K562 (cell line): Measurements from ENCODE around the gene SLAMF6. TPM values are rescaled to one million over a fixed set of nuclear protein-coding genes. Genes with fewer than 3 reads are reported as not detected.

ENCODE experiments used
- CBX3 ChIP-seq, 2 experiments: IDR thresholded peaks; 1 replicate in 1 of 2; 2 replicates in 1 of 2; pipeline ENCODE4 v1.6.1; 2012; ENCODE audit warnings: inconsistent platforms in 2 of 2, low read length in 2 of 2, borderline replicate concordance in 1 of 2, control low read depth in 1 of 2
- DDX20 ChIP-seq: fragments of 450-650 bp; IDR thresholded peaks from 2 replicates; pipeline ENCODE4 v1.6.1; 2016; ENCODE audit warnings: missing genetic modification characterization, low read depth, mild to moderate bottlenecking, missing compliant biosample characterization, moderate library complexity
- ELF2 ChIP-seq: fragments of 250-450 bp; sonication (Bioruptor Pico); IDR thresholded peaks from 2 replicates; pipeline ENCODE4 v1.5.0; 2021; ENCODE audit warnings: mild to moderate bottlenecking
- ESRRB ChIP-seq: fragments of 250-450 bp; sonication (Bioruptor Pico); IDR thresholded peaks from 2 replicates; pipeline ENCODE4 v1.5.0; 2020; ENCODE audit warnings: mild to moderate bottlenecking, moderate library complexity, borderline replicate concordance
- KDM4B ChIP-seq, 2 experiments: fragments of 450-650 bp in 1 of 2; sonication (generic) in 1 of 2; IDR thresholded peaks; 2 replicates each; pipeline ENCODE4 v1.6.1; 2016 to 2017; ENCODE audit warnings: borderline replicate concordance in 2 of 2, antibody characterized with exemption in 1 of 2, low read depth in 1 of 2, mild to moderate bottlenecking in 1 of 2
- MED1 ChIP-seq: sonication (generic); formaldehyde crosslinking; IDR thresholded peaks from 2 replicates; pipeline ENCODE4 v1.8.1; 2023; ENCODE audit warnings: missing genetic modification reagents, borderline replicate concordance
- NFATC3 ChIP-seq: fragments of 450-650 bp; IDR thresholded peaks from 2 replicates; pipeline ENCODE4 v1.6.1; 2017; ENCODE audit warnings: mild to moderate bottlenecking
- NFYB ChIP-seq: IDR thresholded peaks from 2 replicates; pipeline ENCODE4 v1.6.1; 2011; ENCODE audit warnings: mild to moderate bottlenecking, moderate library complexity; ENCODE audit not compliant: insufficient read length; ENCODE audit errors: extremely low read depth
- NR2C1 ChIP-seq, 2 experiments: fragments of 450-650 bp; IDR thresholded peaks; 2 replicates each; pipeline ENCODE4 v1.6.1; 2017; ENCODE audit warnings: mild to moderate bottlenecking in 2 of 2, antibody characterized with exemption in 1 of 2, inconsistent platforms in 1 of 2, missing compliant biosample characterization in 1 of 2, missing genetic modification characterization in 1 of 2
- RB1 ChIP-seq: fragments of 450-650 bp; IDR thresholded peaks from 2 replicates; pipeline ENCODE4 v1.6.1; 2017; ENCODE audit warnings: low read depth, mild to moderate bottlenecking
- SMAD4 ChIP-seq: fragments of 250-450 bp; sonication (Bioruptor Pico); conservative IDR thresholded peaks from 2 replicates; pipeline ENCODE4 v1.8.0; 2021; ENCODE audit warnings: inconsistent platforms, mild to moderate bottlenecking, moderate library complexity
- SRF ChIP-seq, 2 experiments: fragments of 250-450, 450-650 bp in 1 of 2; sonication (Bioruptor Pico) in 1 of 2; sonication (generic) in 1 of 2; formaldehyde crosslinking; IDR thresholded peaks; 2 replicates each; pipeline versions ENCODE4 v1.5.0 to v1.5.1; 2020 to 2022; ENCODE audit warnings: mild to moderate bottlenecking in 1 of 2, missing genetic modification reagents in 1 of 2
- TCF7L2 ChIP-seq: fragments of 150-350 bp; IDR thresholded peaks from 2 replicates; pipeline ENCODE4 v1.6.1; 2016; ENCODE audit warnings: low read depth, mild to moderate bottlenecking, low read length, moderate library complexity
- ZNF398 ChIP-seq: fragments of 250-450 bp; sonication (Bioruptor Pico); IDR thresholded peaks from 2 replicates; pipeline ENCODE4 v1.8.0; 2021; ENCODE audit warnings: moderate library complexity, mild to moderate bottlenecking, inconsistent platforms
- ZNF766 ChIP-seq: fragments of 200-800 bp; sonication (Bioruptor generic); conservative IDR thresholded peaks from 2 replicates; pipeline ENCODE4 v1.6.1; 2016; ENCODE audit warnings: missing genetic modification characterization, missing compliant biosample characterization
- polyA plus RNA-seq, 8 experiments: library from polyadenylated mRNA; depleted of rRNA in 4 of 8; stranded (reverse) in 5 of 8; unstranded in 3 of 8; fragments of >200 nt; fragmentation: Nextera tagmentation in 2 of 8; fragmentation: Illumina TruSeq in 1 of 8; extraction: Ambion mirVana in 2 of 8; extraction: Trizol in 1 of 8; gene quantifications; 2 replicates each; pipeline versions ENCODE4 v1.2.1 to v1.2.3, GENCODE V29; 2011 to 2014; ENCODE audit warnings: inconsistent platforms in 1 of 8, missing spikeins in 1 of 8
- total RNA-seq, 7 experiments: library from RNA; depleted of rRNA in 6 of 7; stranded (reverse); fragments of >200 nt in 6 of 7; fragmentation: Illumina TruSeq in 2 of 7; extraction: Trizol in 2 of 7; gene quantifications; 2 replicates each; pipeline versions ENCODE4 v1.2.1 to v1.2.3, GENCODE V29; 2011 to 2021; ENCODE audit warnings: low replicate concordance in 1 of 7
- TF ChIP-seq, protein P1 (sequence below), 2 experiments: IDR thresholded peaks in 1 of 2; conservative IDR thresholded peaks in 1 of 2; 2 replicates each; pipeline ENCODE4 v1.6.1; 2016; ENCODE audit warnings: low read depth in 2 of 2, mild to moderate bottlenecking in 1 of 2, missing compliant biosample characterization in 1 of 2, missing genetic modification characterization in 1 of 2, moderate library complexity in 1 of 2
- TF ChIP-seq, protein P2 (sequence below): sonication (generic); formaldehyde crosslinking; IDR thresholded peaks from 2 replicates; pipeline ENCODE4 v1.8.0; 2022; ENCODE audit warnings: missing genetic modification reagents, mild to moderate bottlenecking, moderate library complexity, borderline replicate concordance
- TF ChIP-seq, protein P3 (sequence below): sonication (generic); formaldehyde crosslinking; IDR thresholded peaks from 2 replicates; pipeline ENCODE4 v1.8.0; 2022; ENCODE audit warnings: mild to moderate bottlenecking, missing genetic modification reagents

SLAMF6 gene
- total and polyA plus RNA-seq, 9 of the 15 experiments (the other 6 are each of a cell fraction or from before 2014, with no cell fraction given) = 0.56 to 4.8 (median 1.1) TPM

- TF ChIP-seq ESRRB (no peak), RB1 (no peak), ZNF766 (CRISPR knock-in tag) (peak; percentile 50; the same call in 1 of the 2 replicates), NR2C1 (IDR thresholded peaks at IDR 0.05) (no peak), NR2C1 (tag; IDR thresholded peaks at IDR 0.05) (no peak), MED1 (CRISPR knock-in tag) (no peak), SRF (CRISPR knock-in tag; IDR thresholded peaks at IDR 0.05) (no peak), NFATC3 (no peak), KDM4B (IDR thresholded peaks at IDR 0.05; ENCODE audit: borderline replicate concordance in 2 of 2, low read depth in 1 of 2) (no peak), ZNF398 (CRISPR knock-in tag) (no peak), DDX20 (tag) (no peak), CBX3 (IDR thresholded peaks at IDR 0.05; ENCODE audit: borderline replicate concordance in 1 of 2, low read length in 2 of 2) (no peak), ELF2 (no peak), NFYB (no peak), SMAD4 (CRISPR knock-in tag) (no peak), TCF7L2 (no peak)
- TF ChIP-seq, protein P1, sequence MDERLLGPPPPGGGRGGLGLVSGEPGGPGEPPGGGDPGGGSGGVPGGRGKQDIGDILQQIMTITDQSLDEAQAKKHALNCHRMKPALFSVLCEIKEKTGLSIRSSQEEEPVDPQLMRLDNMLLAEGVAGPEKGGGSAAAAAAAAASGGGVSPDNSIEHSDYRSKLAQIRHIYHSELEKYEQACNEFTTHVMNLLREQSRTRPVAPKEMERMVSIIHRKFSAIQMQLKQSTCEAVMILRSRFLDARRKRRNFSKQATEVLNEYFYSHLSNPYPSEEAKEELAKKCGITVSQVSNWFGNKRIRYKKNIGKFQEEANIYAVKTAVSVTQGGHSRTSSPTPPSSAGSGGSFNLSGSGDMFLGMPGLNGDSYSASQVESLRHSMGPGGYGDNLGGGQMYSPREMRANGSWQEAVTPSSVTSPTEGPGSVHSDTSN (CRISPR knock-in tag; IDR thresholded peaks at IDR 0.05; ENCODE audit: low read depth) = no peak
- TF ChIP-seq, protein P1 (tag; conservative IDR thresholded peaks at IDR 0.05; ENCODE audit: low read depth) = no peak
- TF ChIP-seq, protein P2, sequence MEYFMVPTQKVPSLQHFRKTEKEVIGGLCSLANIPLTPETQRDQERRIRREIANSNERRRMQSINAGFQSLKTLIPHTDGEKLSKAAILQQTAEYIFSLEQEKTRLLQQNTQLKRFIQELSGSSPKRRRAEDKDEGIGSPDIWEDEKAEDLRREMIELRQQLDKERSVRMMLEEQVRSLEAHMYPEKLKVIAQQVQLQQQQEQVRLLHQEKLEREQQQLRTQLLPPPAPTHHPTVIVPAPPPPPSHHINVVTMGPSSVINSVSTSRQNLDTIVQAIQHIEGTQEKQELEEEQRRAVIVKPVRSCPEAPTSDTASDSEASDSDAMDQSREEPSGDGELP (CRISPR knock-in tag) = no peak
- TF ChIP-seq, protein P3, sequence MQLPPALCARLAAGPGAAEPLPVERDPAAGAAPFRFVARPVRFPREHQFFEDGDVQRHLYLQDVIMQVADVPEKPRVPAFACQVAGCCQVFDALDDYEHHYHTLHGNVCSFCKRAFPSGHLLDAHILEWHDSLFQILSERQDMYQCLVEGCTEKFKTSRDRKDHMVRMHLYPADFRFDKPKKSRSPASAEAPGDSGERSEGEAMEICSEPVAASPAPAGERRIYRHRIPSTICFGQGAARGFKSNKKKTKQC (CRISPR knock-in tag) = no peak
Measured at GRCh38 chr1:160519642-160520435, 3.2 kb downstream of the SLAMF6 start (continued).
